Measurements from ENCODE around the gene SRP19. TPM values are rescaled to one million over a fixed set of nuclear protein-coding genes. Genes with fewer than 3 reads are reported as not detected.

SRP19 gene
- total RNA-seq, 1 experiment from 2014 or later: 65.5 TPM

GRCh38 chr5:112861638-112861985, 525 bp downstream of the SRP19 start:
- CTCF ChIA-PET: interaction anchor here (0.8 to 1.7 kb wide), 3 partner anchors 13 to 22 kb away, joined by 3 to 16 read pairs (median 4); no protein-coding TSS in a partner anchor
- TF ChIP-seq CTCF (IDR thresholded peaks at IDR 0.05; ENCODE audit: unreplicated experiment): no peak
- Mint-ChIP-seq H3K27me3 (ENCODE audit: unreplicated experiment) (peaks cover 3% of the 10 kb centered on the region), H3K36me3 (ENCODE audit: insufficient read depth, unreplicated experiment) (peaks cover 52% of the 10 kb centered on the region), H3K27ac (ENCODE audit: unreplicated experiment) (peak overlapping the region; percentile 89), H3K4me3 (ENCODE audit: low read depth, unreplicated experiment) (peak overlapping the region; percentile 83), H3K4me1 (ENCODE audit: low read depth, unreplicated experiment) (peaks cover 19% of the 10 kb centered on the region), H3K9me3 (ENCODE audit: low read depth, unreplicated experiment) (no peaks in the 10 kb centered on the region)
- intact Hi-C loops (cut with micrococcal nuclease; ENCODE audit: unreplicated experiment): loop anchor here (5.0 to 10.0 kb wide), 2 partner anchors 61 to 103 kb away; partner anchors contain the start of gene REEP5
- no peak for DNase-seq
- TSS peak; percentile 59 for BruUV-seq (replicated peaks)

GRCh38 chr5:112862085-112862484, 998 bp downstream of the SRP19 start:
- peak; percentile 11 for DNase-seq
- TF ChIP-seq CTCF (IDR thresholded peaks at IDR 0.05; ENCODE audit: unreplicated experiment): no peak

GRCh38 chr5:112863549-112863948, 2.5 kb downstream of the SRP19 start:
- no peak for DNase-seq
- H3K9me3 Mint-ChIP-seq (ENCODE audit: low read depth, unreplicated experiment): no peaks in the 10 kb centered on the region
- no peak for TF ChIP-seq CTCF (IDR thresholded peaks at IDR 0.05; ENCODE audit: unreplicated experiment)
- intact Hi-C loops (cut with micrococcal nuclease; ENCODE audit: unreplicated experiment): loop anchor here (5.0 to 10.0 kb wide), 2 partner anchors 59 to 101 kb away; partner anchors contain the start of gene REEP5
- peak overlapping the region; percentile 1 for H3K27ac Mint-ChIP-seq (ENCODE audit: unreplicated experiment)
- no TSS peak for BruUV-seq (replicated peaks)
- H3K27me3 Mint-ChIP-seq (ENCODE audit: unreplicated experiment): no peaks in the 10 kb centered on the region
- peaks cover 19% of the 10 kb centered on the region for H3K4me1 Mint-ChIP-seq (ENCODE audit: low read depth, unreplicated experiment)
- peak overlapping the region; percentile 83 for H3K4me3 Mint-ChIP-seq (ENCODE audit: low read depth, unreplicated experiment)
- CTCF ChIA-PET: no interaction called here
- peaks cover 72% of the 10 kb centered on the region for H3K36me3 Mint-ChIP-seq (ENCODE audit: insufficient read depth, unreplicated experiment)

More at GRCh38 chr5:112862085-112862484, 998 bp downstream of the SRP19 start:
- H3K9me3 Mint-ChIP-seq (ENCODE audit: low read depth, unreplicated experiment): no peaks in the 10 kb centered on the region
- H3K4me1 Mint-ChIP-seq (ENCODE audit: low read depth, unreplicated experiment): peaks cover 19% of the 10 kb centered on the region
- CTCF ChIA-PET: no interaction called here
- peak overlapping the region; percentile 83 for H3K4me3 Mint-ChIP-seq (ENCODE audit: low read depth, unreplicated experiment)
- peak overlapping the region; percentile 89 for H3K27ac Mint-ChIP-seq (ENCODE audit: unreplicated experiment)
- intact Hi-C loops (cut with micrococcal nuclease; ENCODE audit: unreplicated experiment): loop anchor here (5.0 to 10.0 kb wide), 2 partner anchors 60 to 103 kb away; partner anchors contain the start of gene REEP5
- H3K27me3 Mint-ChIP-seq (ENCODE audit: unreplicated experiment): no peaks in the 10 kb centered on the region
- no TSS peak for BruUV-seq (replicated peaks)
- H3K36me3 Mint-ChIP-seq (ENCODE audit: insufficient read depth, unreplicated experiment): peaks cover 57% of the 10 kb centered on the region

GRCh38 chr5:112865128-112865527, 4.0 kb downstream of the SRP19 start:
- Mint-ChIP-seq H3K27ac (ENCODE audit: unreplicated experiment) (no peak overlapping the region), H3K9me3 (ENCODE audit: low read depth, unreplicated experiment) (no peaks in the 10 kb centered on the region), H3K4me3 (ENCODE audit: low read depth, unreplicated experiment) (no peak overlapping the region), H3K27me3 (ENCODE audit: unreplicated experiment) (no peaks in the 10 kb centered on the region), H3K4me1 (ENCODE audit: low read depth, unreplicated experiment) (peaks cover 19% of the 10 kb centered on the region), H3K36me3 (ENCODE audit: insufficient read depth, unreplicated experiment) (peaks cover 80% of the 10 kb centered on the region)
- TF ChIP-seq CTCF (IDR thresholded peaks at IDR 0.05; ENCODE audit: unreplicated experiment): no peak
- CTCF ChIA-PET: no interaction called here
- no TSS peak for BruUV-seq (replicated peaks)
- intact Hi-C loops (cut with micrococcal nuclease; ENCODE audit: unreplicated experiment): loop anchor here (10.0 kb wide), 1 partner anchor 100 kb away; no protein-coding TSS in a partner anchor
- DNase-seq: no peak
